NB4 (cell line): ENCODE measurements around the gene KIAA0319L.

Experiments
- DNase-seq: peaks from one replicate; pipeline ENCODE4 v3.0.0; 2010; ENCODE audit warnings: low read depth
- H3K4me3 ChIP-seq: one replicate; pipeline ENCODE4 v1.5.1; 2011; ENCODE audit warnings: mild to moderate bottlenecking, low read depth, low read length, moderate library complexity
- CTCF ChIP-seq: IDR thresholded peaks from one replicate; pipeline ENCODE4 v1.5.1; 2012; ENCODE audit warnings: low read depth, low read length
- MYC ChIP-seq: IDR thresholded peaks from 2 replicates; pipeline ENCODE4 v1.6.1; 2011; ENCODE audit warnings: low read depth, low read length
- POLR2A ChIP-seq: IDR thresholded peaks from 2 replicates; pipeline ENCODE4 v1.6.1; 2011; ENCODE audit warnings: mild to moderate bottlenecking; ENCODE audit not compliant: insufficient read length; ENCODE audit errors: extremely low read depth
- TF ChIP-seq, protein P1 (sequence below): IDR thresholded peaks from 2 replicates; pipeline ENCODE4 v1.6.1; 2011; ENCODE audit warnings: low read depth, low read length

KIAA0319L gene

GRCh38 chr1:35572296-35572695 is 15.1 kb upstream of the KIAA0319L start:
- no peak for TF ChIP-seq POLR2A
- TF ChIP-seq MYC: no peak
- TF ChIP-seq CTCF: no peak
- TF ChIP-seq, protein P1, sequence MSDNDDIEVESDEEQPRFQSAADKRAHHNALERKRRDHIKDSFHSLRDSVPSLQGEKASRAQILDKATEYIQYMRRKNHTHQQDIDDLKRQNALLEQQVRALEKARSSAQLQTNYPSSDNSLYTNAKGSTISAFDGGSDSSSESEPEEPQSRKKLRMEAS: no peak
- H3K4me3 ChIP-seq: no peak overlapping the region
- DNase-seq: no peak

DNA sequence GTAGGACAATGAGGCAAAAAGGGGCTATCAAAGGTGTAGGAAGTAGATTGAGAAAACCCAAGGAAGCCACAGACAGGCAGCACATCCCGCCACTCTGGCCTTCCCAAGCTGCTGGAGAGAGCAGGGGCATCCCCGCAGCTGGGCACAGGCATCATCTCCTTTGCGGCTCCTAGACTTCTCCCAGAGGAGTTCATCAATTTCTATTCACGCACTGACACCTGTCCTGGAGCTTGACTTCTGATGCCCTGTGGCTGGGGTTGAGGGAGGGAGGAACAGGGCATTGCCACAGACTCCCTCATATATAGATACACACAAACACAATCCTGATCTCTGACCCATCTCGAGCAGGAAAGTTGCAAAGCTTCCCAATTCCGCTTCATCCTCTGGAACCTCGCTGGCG is 14.1 kb upstream of the KIAA0319L start:
- no peak for TF ChIP-seq MYC
- TF ChIP-seq, protein P1: no peak
- no peak for TF ChIP-seq CTCF
- no peak for TF ChIP-seq POLR2A
- H3K4me3 ChIP-seq: no peak overlapping the region
- no peak for DNase-seq

DNA sequence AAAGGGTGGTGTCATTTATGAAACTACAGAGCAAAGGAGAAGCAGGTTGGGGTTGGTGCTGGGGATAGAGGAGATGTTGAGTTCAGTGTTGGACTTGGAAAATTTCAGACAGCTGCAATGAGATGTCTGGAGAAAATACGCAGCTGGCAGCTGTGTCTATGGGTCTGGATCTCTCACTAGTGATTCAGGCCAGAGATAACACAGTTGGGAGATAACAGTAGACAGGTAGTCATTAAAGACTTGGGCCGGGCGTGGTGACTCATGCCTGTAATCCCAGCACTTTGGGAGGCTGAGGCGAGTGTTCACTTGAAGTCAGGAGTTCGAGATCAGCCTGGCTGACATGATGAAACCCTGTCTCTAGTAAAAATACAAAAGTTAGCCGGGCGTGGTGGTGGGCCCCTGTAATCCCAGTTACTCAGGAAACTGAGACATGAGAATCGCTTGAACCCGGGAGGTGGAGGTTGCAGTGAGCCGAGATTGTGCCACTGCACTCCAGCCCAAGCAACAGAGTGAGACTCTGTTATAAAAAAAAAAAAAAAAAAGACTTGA is 13.5 kb upstream of the KIAA0319L start:
- no peak for TF ChIP-seq POLR2A
- no peak for TF ChIP-seq CTCF
- H3K4me3 ChIP-seq: no peak overlapping the region
- DNase-seq: no peak

DNA sequence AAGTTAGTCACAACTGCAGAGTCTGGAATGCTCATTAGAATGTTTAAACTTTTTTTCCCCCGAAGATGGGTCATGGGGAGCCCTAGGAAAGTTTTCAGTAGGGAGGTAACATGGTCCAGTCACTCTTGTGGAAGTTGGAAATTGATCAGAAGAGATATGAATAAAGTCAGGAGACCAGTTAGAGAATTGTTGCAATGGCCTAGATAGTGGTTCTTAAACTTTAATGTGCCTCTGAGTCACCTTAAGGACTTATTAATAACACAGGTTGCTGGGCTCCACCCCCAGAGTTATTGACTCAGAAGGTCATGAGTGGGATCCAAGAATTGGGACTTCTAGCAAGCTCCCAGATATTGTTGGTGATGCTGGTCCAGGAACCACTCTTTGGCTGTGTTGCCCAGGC is 12.7 kb upstream of the KIAA0319L start:
- H3K4me3 ChIP-seq: no peak overlapping the region
- TF ChIP-seq, protein P1: no peak
- no peak for TF ChIP-seq MYC
- TF ChIP-seq POLR2A: no peak
- TF ChIP-seq CTCF: no peak
- DNase-seq: no peak

- no peak overlapping the region for H3K4me3 ChIP-seq
- peak; percentile 75 for DNase-seq
- TF ChIP-seq CTCF (peak; percentile 78), POLR2A (no peak), MYC (no peak)
- TF ChIP-seq, protein P1: 0 out of 2 replicates have a peak, but pooled peaks have one; percentile 30
Measured at GRCh38 chr1:35568975-35569395, 11.8 kb upstream of the KIAA0319L start.

DNA sequence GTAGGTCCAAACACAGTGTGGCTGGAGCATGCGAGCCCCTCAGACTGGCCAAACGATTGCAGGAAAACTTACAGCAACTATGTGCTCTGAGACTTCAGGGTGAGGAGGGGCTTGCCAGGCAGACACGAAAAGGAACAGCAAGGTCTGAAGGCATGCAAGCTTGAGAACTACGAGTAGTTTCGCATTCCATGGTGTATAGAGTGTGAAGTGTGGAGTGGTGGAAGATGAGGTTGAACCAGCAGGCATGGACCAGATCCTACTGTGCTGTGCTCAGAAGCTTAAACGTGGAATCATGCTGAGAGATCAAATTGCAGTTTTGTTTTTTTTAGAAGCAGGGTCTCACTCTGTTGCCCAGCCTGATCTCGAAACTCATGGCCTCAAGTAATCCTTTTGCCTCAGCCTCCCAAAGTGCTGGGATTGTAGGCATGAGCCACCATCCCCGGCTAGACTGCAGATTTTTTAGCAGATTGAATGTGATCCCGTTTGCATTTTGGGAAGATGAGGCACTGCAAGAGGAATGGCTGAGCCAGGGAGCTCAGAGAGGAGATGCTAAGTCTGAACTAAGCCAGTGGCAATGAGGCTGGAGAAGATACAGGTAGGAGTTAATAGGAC is 10.8 kb upstream of the KIAA0319L start:
- no peak overlapping the region for H3K4me3 ChIP-seq
- TF ChIP-seq MYC (no peak), POLR2A (no peak), CTCF (no peak)
- TF ChIP-seq, protein P1: no peak
- no peak for DNase-seq
